HG02970 (cell line): ENCODE measurements around the gene RNF38.
"Not testable (repeated sequence)": the region's sequence is repeated elsewhere in the genome, so short reads cannot be mapped to it uniquely, and the experiment has no call there.

Source experiments
- ATAC-seq: cut with Tn5 transposase; IDR thresholded peaks from one replicate; pipeline ENCODE4 v1.9.1; 2021; ENCODE audit warnings: mild to moderate bottlenecking, moderate library complexity, moderate number of reproducible peaks; ENCODE audit not compliant: unreplicated experiment, low FRiP score

RNF38 gene

DNA sequence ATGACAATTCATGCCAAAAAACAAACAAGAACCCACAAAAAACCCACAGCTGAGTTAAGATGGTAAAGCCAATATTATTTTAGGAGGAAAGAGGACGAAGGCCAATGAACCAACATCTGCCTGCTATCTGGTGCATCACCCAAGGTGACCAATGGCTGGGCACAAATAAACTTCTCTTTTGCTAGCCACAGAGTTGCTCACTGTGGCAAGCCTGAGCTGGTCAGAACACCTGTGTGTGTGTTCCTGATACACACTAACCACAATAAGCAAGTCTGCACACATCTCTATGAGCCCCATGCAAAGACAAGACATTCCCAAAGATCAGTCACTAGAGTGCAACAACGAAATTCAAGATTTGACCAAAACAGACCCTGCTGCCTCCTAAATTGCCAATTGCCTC is 63.1 kb downstream of the RNF38 start:
- no peak for ATAC-seq

- no peak for ATAC-seq
Measured at GRCh38 chr9:36336131-36336907, 63.8 kb downstream of the RNF38 start.

DNA sequence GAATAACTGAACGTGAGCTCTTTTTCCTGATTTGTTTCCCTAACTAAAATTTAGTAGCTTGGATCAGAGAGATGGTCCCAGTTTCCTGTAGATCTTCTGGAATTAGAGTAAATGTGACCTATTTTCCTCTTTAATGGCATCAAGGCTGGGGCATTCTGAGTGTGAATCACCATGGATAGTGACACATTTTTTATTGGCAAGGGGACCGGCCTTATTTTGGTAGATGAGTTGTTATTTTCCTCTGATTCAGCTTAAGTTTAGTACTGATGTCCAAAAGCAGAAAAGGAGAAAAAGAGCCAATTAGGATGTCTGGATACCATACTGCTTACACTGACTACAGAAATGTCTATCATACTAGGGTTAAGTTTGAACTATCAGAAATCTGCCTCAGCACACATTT is 68.1 kb downstream of the RNF38 start:
- no peak for ATAC-seq

DNA sequence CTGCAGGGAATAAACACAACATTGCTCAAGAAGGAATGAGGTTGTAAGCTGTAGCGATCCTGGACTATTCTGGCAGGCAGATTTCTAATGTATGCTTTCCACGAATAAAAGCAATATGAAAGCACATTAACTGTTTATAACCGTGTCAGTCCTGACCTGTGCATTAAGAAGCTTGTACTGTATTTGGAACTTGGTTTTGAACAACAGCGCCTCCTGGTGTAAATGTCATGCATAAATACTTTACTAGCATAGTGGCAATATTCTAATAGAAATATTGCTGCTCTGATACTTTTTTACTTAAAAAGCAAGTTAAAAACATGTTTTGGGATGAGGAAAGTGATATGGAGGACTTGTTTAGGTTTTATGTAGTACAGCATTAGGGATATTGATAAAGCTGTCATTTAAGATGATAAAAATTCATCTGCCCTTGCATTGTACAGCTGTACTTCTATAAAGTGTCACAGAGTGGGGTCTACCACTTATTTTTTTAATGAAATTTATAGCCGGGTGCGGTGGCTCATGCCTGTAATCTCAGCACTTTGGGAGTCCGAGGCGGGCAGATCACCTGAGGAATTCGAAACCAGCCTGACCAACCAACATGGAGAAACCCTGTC is 71.2 kb downstream of the RNF38 start:
- no peak for ATAC-seq

DNA sequence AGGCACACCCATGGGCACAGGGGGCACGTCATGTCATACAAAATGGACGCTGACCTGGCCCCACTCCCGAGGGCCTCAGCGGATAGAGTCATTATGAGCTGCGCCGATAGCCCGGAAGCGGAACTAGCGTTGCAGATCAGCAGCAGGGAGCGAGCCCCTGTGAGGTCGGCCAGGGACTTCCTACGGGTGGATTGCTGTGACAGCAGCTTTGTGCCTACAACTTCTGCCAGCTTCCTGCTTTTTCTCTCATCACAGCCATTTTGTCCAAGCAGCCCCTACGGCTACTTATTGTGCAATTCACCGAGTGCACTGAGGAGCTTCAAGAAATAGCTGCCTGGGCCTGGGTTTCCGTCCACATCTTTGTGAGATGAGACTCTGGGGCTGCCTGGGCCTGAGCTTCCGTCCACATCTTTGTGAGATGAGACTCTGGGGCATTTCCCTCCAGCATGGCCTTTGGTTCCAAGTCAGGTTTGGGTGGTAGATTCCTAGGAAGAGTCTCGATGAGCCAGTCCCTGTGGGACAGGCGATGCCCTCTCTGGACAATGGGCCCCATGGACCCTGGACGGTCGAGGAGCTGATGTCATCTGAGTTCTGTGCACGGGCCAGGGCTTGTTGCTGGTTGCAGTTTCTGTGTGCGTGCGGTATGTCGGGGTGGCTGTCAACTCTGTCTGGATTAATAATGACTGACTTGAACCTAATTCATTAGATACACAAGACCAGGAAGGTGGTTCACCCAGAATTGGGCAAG is 74.8 kb downstream of the RNF38 start:
- ATAC-seq, result no peak

- ATAC-seq, result no peak
Measured at GRCh38 chr9:36323926-36324325, 76.1 kb downstream of the RNF38 start.

- no peak for ATAC-seq
Measured at GRCh38 chr9:36322462-36322861, 77.6 kb downstream of the RNF38 start.

- not testable (repeated sequence) for ATAC-seq
Measured at GRCh38 chr9:36321903-36322302, 78.2 kb downstream of the RNF38 start.

DNA sequence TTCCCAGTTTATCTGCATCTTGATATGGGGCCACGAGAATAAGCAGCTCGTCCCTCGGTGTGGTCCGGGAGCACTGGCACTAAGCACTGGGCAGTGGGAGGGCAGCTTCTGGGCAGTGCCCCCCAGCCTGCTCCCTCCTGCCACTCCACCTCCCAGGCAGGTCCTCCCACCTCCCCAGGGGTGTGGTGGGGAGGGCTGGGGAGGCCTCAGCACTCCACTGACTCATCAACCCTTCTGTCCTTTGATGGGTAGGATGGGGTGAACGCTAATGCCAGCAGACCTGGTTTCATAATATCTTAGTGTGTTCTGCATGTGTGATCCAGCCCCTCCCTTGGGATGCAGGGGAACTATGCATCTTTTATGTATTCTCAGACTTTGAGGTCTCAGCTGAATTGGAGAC is 79.6 kb downstream of the RNF38 start:
- no peak for ATAC-seq

- ATAC-seq, result no peak
Measured at GRCh38 chr9:36319806-36320205, 80.3 kb downstream of the RNF38 start.

GRCh38 chr9:36319183-36319582 is 80.9 kb downstream of the RNF38 start:
- no peak for ATAC-seq

GRCh38 chr9:36318212-36318802 is 81.8 kb downstream of the RNF38 start:
- ATAC-seq, result no peak

DNA sequence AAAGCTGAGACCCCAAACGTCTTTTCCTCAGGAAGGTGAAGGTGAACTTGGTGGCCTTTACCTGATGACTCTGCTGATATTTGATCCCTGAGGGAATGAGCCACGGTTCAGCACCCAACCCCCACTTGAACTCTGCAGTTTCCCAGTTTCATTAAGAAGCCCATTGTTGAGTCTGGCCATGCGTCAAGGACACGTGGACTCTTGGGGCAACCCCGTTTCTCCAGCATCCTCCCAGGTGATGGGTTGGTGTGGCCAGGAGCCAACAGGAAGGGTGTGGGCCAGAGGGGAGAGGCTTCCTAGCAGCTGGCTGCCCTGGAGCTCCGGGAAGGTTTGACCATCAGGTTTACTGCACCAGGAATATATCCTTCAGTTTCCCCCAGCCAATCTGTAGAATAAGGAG is 82.3 kb downstream of the RNF38 start:
- no peak for ATAC-seq

- ATAC-seq, result no peak
Measured at GRCh38 chr9:36316611-36317317, 83.3 kb downstream of the RNF38 start.

DNA sequence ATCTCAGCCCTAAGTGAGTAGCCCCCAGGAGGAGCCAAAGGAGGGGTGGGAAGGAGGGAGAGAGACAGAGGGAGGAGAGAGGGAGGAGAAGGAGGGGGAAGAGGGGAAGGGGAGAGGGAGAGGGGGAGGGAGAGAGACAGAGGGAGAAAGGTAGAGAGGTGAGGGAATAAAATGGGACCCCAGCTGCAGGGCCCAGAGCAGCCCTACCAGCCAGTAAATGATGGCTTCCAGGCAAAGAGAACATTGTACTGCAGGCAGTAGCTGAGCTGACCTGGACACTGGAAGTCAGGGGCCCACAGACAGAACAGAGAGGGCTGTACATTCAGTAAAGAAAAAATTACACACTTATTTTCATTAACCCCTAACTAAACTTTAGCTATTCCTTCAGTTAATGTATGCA is 84.0 kb downstream of the RNF38 start:
- ATAC-seq, result no peak

DNA sequence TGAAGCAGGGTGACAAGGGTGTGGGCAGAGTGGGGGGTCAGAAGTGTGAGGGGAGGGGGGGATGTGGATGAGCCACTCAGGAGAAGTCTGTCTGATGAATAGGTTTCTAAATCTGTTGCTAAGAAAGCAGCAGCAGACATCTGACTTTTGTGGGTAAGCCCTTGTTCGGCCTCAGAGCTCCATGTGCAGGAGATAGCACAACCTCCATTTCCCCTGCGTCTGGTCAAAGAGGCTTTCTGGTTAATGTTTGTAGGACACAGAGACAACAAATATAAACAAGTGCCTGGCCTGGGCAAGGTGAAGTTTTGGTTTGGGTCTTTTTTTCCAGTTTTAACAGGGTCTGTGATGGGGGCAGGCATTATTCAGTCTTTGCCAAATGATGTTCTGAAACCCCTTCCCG is 84.8 kb downstream of the RNF38 start:
- no peak for ATAC-seq

GRCh38 chr9:36314740-36315139 is 85.3 kb downstream of the RNF38 start:
- ATAC-seq, result no peak

- no peak for ATAC-seq
Measured at GRCh38 chr9:36306471-36307306, 93.4 kb downstream of the RNF38 start.

DNA sequence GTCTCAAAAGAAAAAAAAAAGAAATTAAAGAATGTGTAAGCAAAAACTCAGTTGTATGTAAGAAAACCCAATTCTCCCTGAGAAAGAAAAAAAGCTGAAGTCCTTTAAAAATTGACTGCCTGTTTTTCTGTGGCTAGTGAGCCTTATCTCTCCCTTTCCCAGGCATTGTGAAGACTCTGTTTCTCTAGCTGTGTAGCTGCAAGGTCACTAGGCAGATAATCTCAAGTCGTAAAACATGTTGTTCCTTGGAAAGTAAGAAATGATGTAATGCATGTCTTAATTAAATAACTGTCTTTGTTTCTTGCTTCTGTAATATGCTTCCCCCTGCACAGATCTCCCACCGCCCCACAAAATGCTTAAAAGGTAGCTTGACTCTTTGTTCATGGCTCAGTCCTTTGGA is 95.7 kb downstream of the RNF38 start:
- not testable (repeated sequence) for ATAC-seq

DNA sequence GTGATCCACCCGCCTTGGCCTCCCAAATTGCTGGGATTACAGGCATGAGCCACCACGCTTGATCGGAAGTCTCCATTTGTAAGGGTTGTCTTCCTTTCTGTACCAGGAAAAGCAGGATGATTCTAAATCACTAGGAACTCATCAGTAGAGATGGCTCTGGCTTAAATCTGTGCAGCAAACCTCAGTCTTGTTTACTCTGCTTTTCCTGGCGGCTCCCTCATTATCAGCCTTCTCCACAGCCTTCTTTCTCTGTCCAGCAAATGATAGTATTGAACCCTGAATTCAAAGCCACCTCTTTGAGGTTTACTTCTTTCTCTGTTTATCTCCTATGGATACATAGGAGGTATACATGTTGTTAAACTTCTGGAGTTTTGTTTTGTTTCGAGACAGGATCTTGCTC is 98.8 kb downstream of the RNF38 start:
- no peak for ATAC-seq
